HK-2 (cell line): ENCODE data around the gene ACAD9.

Experiments
- DNase-seq: peaks from one replicate; pipeline ENCODE4 v3.0.0-alpha.2; 2018; ENCODE audit not compliant: unreplicated experiment

ACAD9 gene

DNA sequence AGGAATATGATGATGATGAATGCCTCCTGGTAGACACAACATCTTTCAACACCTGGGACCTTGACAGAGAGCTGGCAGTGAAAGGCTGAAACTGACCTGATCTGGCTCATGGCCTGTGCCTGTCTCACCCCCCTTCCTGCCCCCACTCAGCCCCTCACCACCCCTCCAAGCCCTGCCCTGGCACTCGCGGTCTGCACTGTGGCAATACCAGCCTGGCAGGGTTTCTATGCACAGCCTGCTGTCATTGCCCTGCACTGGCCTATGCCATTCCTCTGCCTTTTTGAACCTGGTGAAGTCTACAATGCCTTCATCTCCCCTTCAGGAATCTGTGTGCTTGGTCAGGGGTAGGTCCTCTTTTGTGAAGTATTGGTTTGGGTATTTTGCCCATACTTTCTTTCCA, 56.5 kb downstream of the ACAD9 start:
- no peak for DNase-seq

DNA sequence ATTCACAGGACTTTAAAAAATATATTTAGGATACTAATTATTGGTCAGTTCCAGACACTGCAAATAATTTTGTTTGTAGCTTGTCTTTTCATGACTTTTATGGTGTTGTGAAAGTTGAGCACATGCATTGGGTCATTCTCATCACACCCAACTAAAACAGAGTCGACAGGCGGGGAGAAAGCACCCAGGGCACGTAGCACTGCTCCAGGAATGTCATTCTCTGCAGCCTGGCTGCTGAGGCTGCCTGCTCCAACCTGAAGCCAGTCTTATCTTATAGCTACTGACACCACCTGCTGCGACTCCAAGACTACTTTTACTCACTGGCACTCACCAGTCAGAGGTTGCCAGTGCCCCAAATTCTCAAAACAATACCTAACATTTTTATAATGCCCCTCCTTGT, 56.9 kb downstream of the ACAD9 start:
- DNase-seq = no peak

DNA sequence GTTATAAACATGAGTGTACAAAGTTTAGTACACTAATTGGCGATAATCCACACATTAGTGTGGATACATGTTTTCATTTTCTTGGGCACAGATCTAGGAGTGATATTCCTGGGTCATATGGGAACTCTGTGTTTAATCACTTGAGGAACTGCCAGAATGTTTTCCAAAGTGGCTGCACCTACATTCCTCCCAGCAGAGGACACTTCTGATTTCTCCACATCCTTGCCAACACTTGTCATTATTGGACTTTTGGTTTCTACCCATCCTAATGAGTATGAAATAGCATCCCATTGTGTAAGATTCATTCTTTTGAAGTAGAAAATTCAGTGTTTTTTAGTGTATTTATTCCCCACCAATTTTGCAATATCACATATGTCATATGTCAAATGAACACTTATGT, 60.8 kb downstream of the ACAD9 start:
- no peak for DNase-seq

DNA sequence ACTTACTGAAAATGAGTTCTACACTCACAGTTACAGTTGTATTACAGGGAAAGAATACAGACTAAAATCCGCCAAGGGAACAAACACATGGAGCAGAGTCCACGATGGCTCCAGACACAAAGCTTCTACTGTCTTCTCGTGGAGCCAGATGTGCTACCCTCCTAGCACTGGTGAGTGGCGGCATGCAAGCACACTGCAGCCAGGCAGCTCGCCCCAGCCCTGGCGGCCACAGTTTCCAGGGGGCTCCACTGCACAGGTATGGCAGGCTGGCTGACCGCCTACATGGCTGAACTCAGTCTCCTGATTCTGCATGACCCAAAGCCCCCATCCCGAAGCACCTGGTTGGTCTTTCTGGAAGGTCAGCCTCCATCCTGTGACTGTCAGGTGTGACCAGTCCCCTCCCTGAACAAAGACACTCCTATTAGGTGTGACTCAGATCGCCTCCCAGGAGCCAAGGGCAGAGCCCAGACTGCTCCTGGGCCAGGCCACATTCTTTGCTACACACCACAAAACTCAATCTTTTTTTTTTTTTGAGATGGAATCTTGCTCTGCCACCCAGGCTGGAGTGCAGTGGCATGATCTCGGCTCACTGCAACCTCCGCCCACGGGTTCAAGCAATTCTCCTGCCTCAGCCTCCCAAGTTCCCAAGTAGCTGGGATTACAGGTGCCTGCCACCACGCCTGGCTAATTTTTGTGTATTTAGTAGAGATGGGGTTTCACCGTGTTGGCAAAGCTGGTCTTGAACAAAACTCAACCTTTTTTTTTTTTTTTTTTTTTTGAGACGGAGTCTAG, 62.9 kb downstream of the ACAD9 start:
- no peak for DNase-seq

DNA sequence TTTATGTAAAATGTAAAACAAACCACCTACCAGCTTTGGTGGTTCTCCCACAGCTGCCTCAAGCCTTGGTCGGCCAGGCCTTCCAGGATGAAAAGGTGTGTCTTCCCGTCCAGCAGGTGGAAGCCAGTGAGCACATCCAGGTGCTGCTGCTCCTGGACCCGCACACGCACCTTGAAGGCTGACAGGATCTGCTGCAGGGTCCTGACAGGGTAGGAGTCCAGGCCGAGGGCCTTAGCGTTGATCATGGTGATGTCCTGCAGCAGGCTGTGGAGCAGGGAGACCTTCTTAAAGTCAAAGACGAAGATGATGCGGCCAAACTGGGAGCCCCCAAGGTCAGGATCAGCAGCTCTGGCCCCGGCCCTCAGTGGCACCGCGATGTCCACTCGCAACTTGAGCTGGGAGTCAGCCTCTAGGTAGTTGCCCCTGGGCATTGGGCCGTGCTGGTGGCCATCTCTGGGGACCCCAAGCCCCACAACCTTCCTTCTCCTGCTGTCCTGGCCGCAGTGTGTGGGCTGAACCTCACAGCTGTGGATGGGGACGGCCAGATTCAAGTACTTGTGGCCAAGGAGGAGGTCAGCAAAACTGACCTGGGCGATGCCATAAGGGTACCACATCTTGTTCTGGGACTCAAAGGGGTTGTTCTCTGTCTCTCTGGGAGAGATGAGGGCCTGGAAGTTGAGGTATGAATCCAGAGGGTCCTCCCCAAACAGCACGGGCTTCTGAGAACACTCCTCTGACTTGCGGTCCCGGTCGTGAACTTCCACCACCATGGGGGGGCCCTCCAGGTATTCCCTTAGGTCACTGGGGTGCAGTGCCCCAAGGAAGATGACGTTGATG, 65.8 kb downstream of the ACAD9 start:
- no peak for DNase-seq

GRCh38 chr3:128945878-128946175, 66.4 kb downstream of the ACAD9 start:
- DNase-seq = no peak

DNA sequence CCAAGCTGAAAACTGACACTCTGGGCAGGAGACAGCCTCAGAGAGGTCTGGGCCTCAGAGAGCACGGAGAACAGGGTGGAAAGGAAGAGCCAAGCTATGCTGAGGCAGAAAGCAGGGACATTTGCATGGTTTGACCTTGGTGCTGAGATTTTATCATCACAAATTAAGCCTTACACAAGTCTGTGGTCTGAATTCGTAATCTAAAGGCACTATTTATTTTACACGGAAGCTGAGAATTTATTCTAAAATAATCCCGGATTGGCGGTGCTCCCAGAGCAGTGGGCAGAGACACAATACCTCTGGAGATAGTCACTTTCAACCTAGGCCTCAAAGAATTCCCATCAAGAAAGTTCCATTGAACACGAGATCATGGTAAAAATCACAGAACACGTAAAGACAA, 67.0 kb downstream of the ACAD9 start:
- no peak for DNase-seq

GRCh38 chr3:128949158-128949557, 69.7 kb downstream of the ACAD9 start:
- no peak for DNase-seq

- peak; percentile 14 for DNase-seq
Observed at GRCh38 chr3:128950223-128950938, 71.0 kb downstream of the ACAD9 start.

GRCh38 chr3:128956440-128956839, 77.0 kb downstream of the ACAD9 start:
- no peak for DNase-seq
